Stimulated activated CD4-positive, alpha-beta T cell treated with anti-CD3 and anti-CD28 coated beads, Interleukin-2, amount 100 ng/mL, for 48 hours (primary cell): ENCODE results near the gene UROD.
"Not testable (repeated sequence)": the region's sequence is repeated elsewhere in the genome, so short reads cannot be mapped to it uniquely, and the experiment has no call there.

Source experiments
- DNase-seq, 2 donors: peaks; one replicate each; pipeline ENCODE4 v3.0.0-alpha.2; 2020

UROD gene

GRCh38 chr1:45043094-45043493, 31.0 kb downstream of the UROD start:
- DNase-seq, result no peak

GRCh38 chr1:45044916-45045315, 32.9 kb downstream of the UROD start:
- DNase-seq, result no peak

DNA sequence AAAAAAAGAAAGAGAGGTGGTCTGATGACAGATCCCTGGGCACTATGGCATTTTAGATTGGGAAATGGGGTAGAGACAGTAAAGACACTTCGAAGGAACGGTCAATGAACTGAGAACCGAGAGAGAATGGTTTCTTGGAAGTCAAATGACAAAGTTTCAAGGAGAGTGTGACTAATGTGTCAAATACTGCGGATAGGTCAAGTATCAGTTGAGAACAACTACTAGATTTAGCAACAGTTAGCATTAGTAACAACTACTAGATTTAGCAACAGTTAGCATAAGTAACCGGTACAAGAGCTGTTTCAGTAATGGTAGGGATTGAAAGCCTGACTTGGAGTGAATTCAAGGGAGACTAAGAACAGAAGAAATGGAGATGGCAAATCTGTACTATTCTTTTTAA, 35.0 kb downstream of the UROD start:
- DNase-seq, result no peak

DNA sequence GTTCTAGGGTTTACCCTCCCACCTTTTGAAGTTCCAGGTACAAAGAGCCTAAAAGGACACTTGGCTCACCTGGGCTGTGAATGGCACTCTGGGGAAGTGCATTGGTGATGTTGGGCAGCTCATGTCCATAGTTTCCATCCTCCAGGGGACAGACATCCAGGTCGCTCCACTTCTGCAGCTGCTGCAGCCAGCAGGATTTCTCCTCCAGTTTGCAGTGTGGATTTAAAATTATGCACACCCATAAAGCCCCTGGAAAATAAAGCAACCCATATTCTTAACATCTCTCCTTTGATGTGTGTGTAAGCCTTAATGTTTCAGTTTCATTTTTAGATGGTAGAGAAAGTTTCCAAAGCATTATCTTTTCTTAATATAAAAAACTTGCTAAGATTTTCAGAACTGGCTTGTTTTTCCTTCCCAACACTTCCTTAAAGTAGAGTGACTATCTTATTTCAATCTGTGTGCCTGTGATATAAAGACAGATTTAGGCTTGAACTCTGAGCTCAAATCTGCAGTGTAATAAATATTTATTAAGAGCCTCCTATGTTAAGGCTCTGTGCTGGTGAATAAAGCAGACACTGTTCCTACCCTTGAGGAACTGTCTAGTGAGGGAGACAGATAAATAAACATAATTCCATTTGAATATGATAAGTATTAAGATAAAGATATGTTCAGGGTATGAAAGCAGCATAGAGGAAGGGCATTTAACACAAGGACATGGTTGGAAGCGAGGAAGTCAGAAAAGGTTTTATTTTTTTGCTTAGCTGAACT, 39.1 kb downstream of the UROD start:
- DNase-seq, result no peak

GRCh38 chr1:45057542-45057941, 45.5 kb downstream of the UROD start:
- no peak for DNase-seq

GRCh38 chr1:45059829-45060228, 47.8 kb downstream of the UROD start:
- DNase-seq, result no peak

DNA sequence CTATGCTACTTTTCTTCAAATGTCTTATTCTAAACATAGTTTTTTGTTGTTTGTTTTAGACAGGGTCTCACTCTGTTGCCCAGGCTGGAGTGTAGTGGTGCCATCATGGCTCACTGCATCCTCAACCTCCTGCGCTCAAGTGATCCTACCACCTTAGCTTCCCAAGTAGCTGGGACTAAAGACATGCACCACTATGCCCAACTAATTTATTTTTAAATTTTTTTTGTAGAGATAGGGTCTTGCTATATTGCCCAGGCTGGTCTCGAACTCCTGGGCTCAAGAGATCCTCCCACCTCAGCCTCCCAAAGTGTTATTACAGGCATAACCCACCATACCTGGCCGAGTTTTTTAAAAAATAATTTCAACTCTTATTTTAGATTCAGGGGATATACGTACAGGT, 50.4 kb downstream of the UROD start:
- not testable (repeated sequence) for DNase-seq

GRCh38 chr1:45065083-45065482, 53.0 kb downstream of the UROD start:
- DNase-seq, result no peak
